ENCODE measurements around the gene EXOC3L2. TPM values are rescaled to one million over a fixed set of nuclear protein-coding genes. Genes with fewer than 3 reads are reported as not detected.

Gene EXOC3L2
- total RNA-seq: 1 to 10 TPM in 2 of 4 donors, under 1 TPM in 1, not detected in 1; 0.68 to 7.0 (median 1.1) TPM

DNA sequence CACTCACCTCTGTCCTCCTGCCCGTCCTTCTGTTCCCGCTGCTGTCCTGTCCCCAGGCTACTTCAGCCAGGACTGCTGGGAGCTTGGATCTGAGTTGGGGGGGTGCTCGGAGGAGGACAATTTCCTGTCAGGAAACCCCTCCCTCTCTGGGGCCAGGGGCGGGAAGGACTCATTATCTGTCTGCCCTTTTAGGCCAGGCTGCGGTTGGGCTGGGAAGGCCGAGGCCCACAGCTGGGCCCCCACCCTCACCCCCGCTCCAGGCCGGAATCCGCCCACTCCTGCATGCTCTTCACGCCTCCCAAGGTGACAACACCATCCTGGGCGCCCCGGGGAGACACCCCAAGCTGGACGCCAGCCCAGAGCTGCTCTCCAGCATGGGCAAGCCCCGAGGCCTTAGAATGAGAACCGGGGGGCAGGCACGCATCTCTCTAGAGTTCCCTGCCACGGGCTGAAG lies at the start of gene EXOC3L2:
EXOC3L2 (minus strand) TSS at position 74 of the 454 bp plus-strand sequence. CDS start 6,362 bp downstream, outside the sequence.
- no peaks in the 10 kb centered on the region for H3K36me3 ChIP-seq
- DNase-seq: no peak
- peaks cover under 1 to 11% (median 5%) of the 10 kb centered on the region in 4 donors for H3K4me1 ChIP-seq
- in situ Hi-C loops (cut with MboI; ENCODE audit: low pct_ligation_motif_present in 1 of 4, low pct_unique_long_range_greater_than_20kb in 1 of 4, low sequenced_read_pairs in 3 of 4): no loop called here
- H3K9me3 ChIP-seq: no peaks in the 10 kb centered on the region
- H3K27ac ChIP-seq: peak within 1 kb of the TSS in 2 of 4 donors; percentile 16 to 34
- H3K27me3 ChIP-seq: no peaks in the 10 kb centered on the region
- intact Hi-C loops (cut with DNase I; ENCODE audit: low total_unique reads): no loop called here
- H3K4me3 ChIP-seq: no peak within 1 kb of the TSS
- no peak for TF ChIP-seq EP300 (IDR thresholded peaks at IDR 0.05; ENCODE audit: low read depth)
- TF ChIP-seq POLR2A (IDR thresholded peaks at IDR 0.05): no peak
- TF ChIP-seq, protein P1, sequence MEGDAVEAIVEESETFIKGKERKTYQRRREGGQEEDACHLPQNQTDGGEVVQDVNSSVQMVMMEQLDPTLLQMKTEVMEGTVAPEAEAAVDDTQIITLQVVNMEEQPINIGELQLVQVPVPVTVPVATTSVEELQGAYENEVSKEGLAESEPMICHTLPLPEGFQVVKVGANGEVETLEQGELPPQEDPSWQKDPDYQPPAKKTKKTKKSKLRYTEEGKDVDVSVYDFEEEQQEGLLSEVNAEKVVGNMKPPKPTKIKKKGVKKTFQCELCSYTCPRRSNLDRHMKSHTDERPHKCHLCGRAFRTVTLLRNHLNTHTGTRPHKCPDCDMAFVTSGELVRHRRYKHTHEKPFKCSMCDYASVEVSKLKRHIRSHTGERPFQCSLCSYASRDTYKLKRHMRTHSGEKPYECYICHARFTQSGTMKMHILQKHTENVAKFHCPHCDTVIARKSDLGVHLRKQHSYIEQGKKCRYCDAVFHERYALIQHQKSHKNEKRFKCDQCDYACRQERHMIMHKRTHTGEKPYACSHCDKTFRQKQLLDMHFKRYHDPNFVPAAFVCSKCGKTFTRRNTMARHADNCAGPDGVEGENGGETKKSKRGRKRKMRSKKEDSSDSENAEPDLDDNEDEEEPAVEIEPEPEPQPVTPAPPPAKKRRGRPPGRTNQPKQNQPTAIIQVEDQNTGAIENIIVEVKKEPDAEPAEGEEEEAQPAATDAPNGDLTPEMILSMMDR (IDR thresholded peaks at IDR 0.05): no peak
- TF ChIP-seq POLR2AphosphoS5 (IDR thresholded peaks at IDR 0.05): no peak
- WGBS, 2 donors (ENCODE audit: low coverage in 1 of 2): 76 to 92% methylated on average over 2 to 17 of the region's 17 CpGs

GRCh38 chr19:45294291-45295029 lies 49.3 kb upstream of the EXOC3L2 start:
- Histone ChIP-seq H3K27me3 (no peaks in the 10 kb centered on the region), H3K9me3 (no peaks in the 10 kb centered on the region), H3K36me3 (no peaks in the 10 kb centered on the region), H3K4me1 (no peaks in the 10 kb centered on the region), H3K4me3 (no peak overlapping the region), H3K27ac (no peak overlapping the region)
- no peak for TF ChIP-seq EP300 (IDR thresholded peaks at IDR 0.05; ENCODE audit: low read depth)
- no peak for TF ChIP-seq POLR2AphosphoS5 (IDR thresholded peaks at IDR 0.05)
- no peak for TF ChIP-seq POLR2A (IDR thresholded peaks at IDR 0.05)
- TF ChIP-seq, protein P1 (IDR thresholded peaks at IDR 0.05): no peak
- intact Hi-C loops (cut with DNase I; ENCODE audit: low total_unique reads) (no loop called here), in situ Hi-C loops (cut with MboI; ENCODE audit: low pct_ligation_motif_present in 1 of 4, low pct_unique_long_range_greater_than_20kb in 1 of 4, low sequenced_read_pairs in 3 of 4) (no loop called here)
- DNase-seq: no peak
- WGBS, 2 donors (ENCODE audit: low coverage in 1 of 2): 84% methylated on average over 12 of the region's 12 CpGs; no CpG with 5 or more reads in 1 of the 2 donors

DNA sequence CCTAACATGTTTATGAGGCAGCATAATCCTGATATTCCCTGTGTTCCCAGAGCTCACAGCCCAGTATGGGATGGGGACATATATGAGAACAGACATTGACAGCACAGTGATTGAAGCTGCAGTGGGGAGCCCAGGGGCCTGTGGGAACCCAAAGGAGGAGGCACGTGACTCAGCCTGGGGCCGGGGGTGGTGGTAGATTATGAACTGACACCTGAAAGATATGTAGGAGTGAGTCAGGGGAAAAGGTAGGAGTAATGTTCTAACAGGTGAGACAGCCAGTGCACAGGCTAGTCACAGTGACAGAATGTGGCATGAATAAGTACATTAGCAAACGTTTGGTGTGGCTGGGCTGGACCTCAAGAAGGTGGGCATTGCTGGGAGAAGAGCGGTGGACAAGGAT lies 48.5 kb upstream of the EXOC3L2 start:
- 71 to 89% methylated on average over 3 to 4 of the region's 4 CpGs for WGBS, 2 donors (ENCODE audit: low coverage in 1 of 2)
- in situ Hi-C loops (cut with MboI; ENCODE audit: low pct_ligation_motif_present in 1 of 4, low pct_unique_long_range_greater_than_20kb in 1 of 4, low sequenced_read_pairs in 3 of 4) (no loop called here), intact Hi-C loops (cut with DNase I; ENCODE audit: low total_unique reads) (no loop called here)
- Histone ChIP-seq H3K36me3 (no peaks in the 10 kb centered on the region), H3K4me1 (no peaks in the 10 kb centered on the region), H3K9me3 (no peaks in the 10 kb centered on the region), H3K27ac (no peak overlapping the region), H3K4me3 (no peak overlapping the region), H3K27me3 (no peaks in the 10 kb centered on the region)
- no peak for DNase-seq
- no peak for TF ChIP-seq EP300 (IDR thresholded peaks at IDR 0.05; ENCODE audit: low read depth)
- TF ChIP-seq, protein P1 (IDR thresholded peaks at IDR 0.05): no peak

GRCh38 chr19:45291834-45292233 lies 46.6 kb upstream of the EXOC3L2 start:
- DNase-seq: no peak
- Histone ChIP-seq H3K9me3 (no peaks in the 10 kb centered on the region), H3K27ac (no peak overlapping the region), H3K4me1 (no peaks in the 10 kb centered on the region), H3K4me3 (no peak overlapping the region), H3K36me3 (peaks cover 0 to 4% (median 0%) of the 10 kb centered on the region in 4 donors), H3K27me3 (no peaks in the 10 kb centered on the region)
- 83 to 93% methylated on average over 1 of the region's 1 CpG for WGBS, 2 donors (ENCODE audit: low coverage in 1 of 2)
- intact Hi-C loops (cut with DNase I; ENCODE audit: low total_unique reads) (no loop called here), in situ Hi-C loops (cut with MboI; ENCODE audit: low pct_ligation_motif_present in 1 of 4, low pct_unique_long_range_greater_than_20kb in 1 of 4, low sequenced_read_pairs in 3 of 4) (no loop called here)
- no peak for TF ChIP-seq EP300 (IDR thresholded peaks at IDR 0.05; ENCODE audit: low read depth)
- no peak for TF ChIP-seq POLR2AphosphoS5 (IDR thresholded peaks at IDR 0.05)
- no peak for TF ChIP-seq POLR2A (IDR thresholded peaks at IDR 0.05)
- TF ChIP-seq, protein P1 (IDR thresholded peaks at IDR 0.05): no peak

Data from transverse colon (tissue), 4 donors.